SU-DHL-6 (cell line): ENCODE results near the gene CXorf65.

Source experiments
- H2AFZ ChIP-seq: fragments of 200-600 bp; sonication (generic); 2 replicates; pipeline ENCODE4 v1.6.1; 2014; ENCODE audit warnings: low read depth, mild to moderate bottlenecking, moderate library complexity, mixed read lengths, antibody characterized with exemption, low read length; ENCODE audit not compliant: severe bottlenecking
- H3F3A ChIP-seq: fragments of 200-600 bp; shearing (Covaris generic); 2 replicates; pipeline ENCODE4 v1.6.0; 2016; ENCODE audit warnings: antibody characterized with exemption, mild to moderate bottlenecking; ENCODE audit not compliant: insufficient read depth
- H3K27ac ChIP-seq: fragments of 200-600 bp; sonication (generic); 2 replicates; pipeline ENCODE4 v1.5.1; 2016; ENCODE audit warnings: low read depth, mild to moderate bottlenecking, low read length, moderate library complexity, mixed read lengths
- H3K27me3 ChIP-seq: fragments of 200-600 bp; sonication (generic), shearing (Covaris generic); 2 replicates; pipeline ENCODE4 v1.6.0; 2014; ENCODE audit warnings: mild to moderate bottlenecking, low read length
- H3K36me3 ChIP-seq: fragments of 200-600 bp; sonication (generic); 2 replicates; pipeline ENCODE4 v1.6.1; 2014; ENCODE audit warnings: mild to moderate bottlenecking, low read length, mixed read lengths
- H3K4me2 ChIP-seq: fragments of 300-600, 200-600 bp; shearing (Covaris generic), sonication (generic); 2 replicates; pipeline ENCODE4 v1.6.0; 2014; ENCODE audit warnings: low read length, low read depth, mild to moderate bottlenecking; ENCODE audit not compliant: poor library complexity, severe bottlenecking
- H3K4me3 ChIP-seq: fragments of 200-600 bp; sonication (generic); 2 replicates; pipeline ENCODE4 v1.5.1; 2014; ENCODE audit warnings: antibody characterized with exemption, low read length, mild to moderate bottlenecking, mixed read lengths; ENCODE audit not compliant: insufficient read depth, poor library complexity, severe bottlenecking
- H3K79me2 ChIP-seq: fragments of 200-600 bp; sonication (generic); 2 replicates; pipeline ENCODE4 v1.6.1; 2014; ENCODE audit warnings: mild to moderate bottlenecking, low read length, moderate library complexity; ENCODE audit not compliant: insufficient read depth
- H3K9ac ChIP-seq: fragments of 200-600 bp; sonication (generic); 2 replicates; pipeline ENCODE4 v1.7.0; 2014; ENCODE audit warnings: mild to moderate bottlenecking, low read length
- H3K9me2 ChIP-seq: fragments of 200-600 bp; sonication (generic); replicated peaks from 2 replicates; pipeline ENCODE4 v1.6.1; 2014; ENCODE audit warnings: low read length; ENCODE audit not compliant: insufficient read depth
- H3K9me3 ChIP-seq: fragments of 200-600 bp; sonication (generic); 2 replicates; pipeline ENCODE4 v1.6.1; 2014; ENCODE audit warnings: low read length, mixed read lengths; ENCODE audit not compliant: insufficient read depth
- H4K20me1 ChIP-seq: fragments of 200-600 bp; sonication (generic); 2 replicates; pipeline ENCODE4 v1.6.1; 2014; ENCODE audit warnings: low read depth, mild to moderate bottlenecking, antibody characterized with exemption, low read length, moderate library complexity, mixed read lengths
- CTCF ChIP-seq: fragments of 200-600 bp; sonication (generic); IDR thresholded peaks from one replicate; pipeline ENCODE4 v1.5.1; 2017; ENCODE audit warnings: antibody characterized with exemption, mild to moderate bottlenecking, low read length, moderate library complexity; ENCODE audit not compliant: insufficient read depth, poor library complexity, severe bottlenecking
- EZH2phosphoT487 ChIP-seq: fragments of 200-600 bp; sonication (generic), shearing (Covaris generic); conservative IDR thresholded peaks from 2 replicates; pipeline ENCODE4 v1.6.1; 2018; ENCODE audit warnings: mild to moderate bottlenecking, antibody characterized with exemption, low read length, moderate library complexity, mixed read lengths

CXorf65 gene

GRCh38 chrX:71148278-71148663 is 41.7 kb upstream of the CXorf65 start:
- H2AFZ ChIP-seq, result no peak overlapping the region
- H3K4me2 ChIP-seq, result no peak overlapping the region
- H3K4me3 ChIP-seq, result no peak overlapping the region
- no peaks in the 10 kb centered on the region for H3K9me2 ChIP-seq
- H3K9ac ChIP-seq, result no peak overlapping the region
- no peaks in the 10 kb centered on the region for H3K9me3 ChIP-seq
- H3F3A ChIP-seq, result no peaks in the 10 kb centered on the region
- H3K36me3 ChIP-seq, result no peaks in the 10 kb centered on the region
- no peak overlapping the region for H3K27ac ChIP-seq
- H4K20me1 ChIP-seq, result no peaks in the 10 kb centered on the region
- H3K79me2 ChIP-seq, result no peaks in the 10 kb centered on the region
- TF ChIP-seq EZH2phosphoT487 (no peak), CTCF (no peak)
- no peaks in the 10 kb centered on the region for H3K27me3 ChIP-seq

- Histone ChIP-seq H3K4me2 (no peak overlapping the region), H3K36me3 (no peaks in the 10 kb centered on the region), H2AFZ (no peak overlapping the region), H3K4me3 (no peak overlapping the region), H3K79me2 (no peaks in the 10 kb centered on the region), H3K27me3 (no peaks in the 10 kb centered on the region), H3K9me2 (no peaks in the 10 kb centered on the region), H3F3A (no peaks in the 10 kb centered on the region), H3K9me3 (no peaks in the 10 kb centered on the region), H4K20me1 (no peaks in the 10 kb centered on the region), H3K9ac (no peak overlapping the region), H3K27ac (no peak overlapping the region)
- TF ChIP-seq CTCF (no peak), EZH2phosphoT487 (no peak)
Measured at GRCh38 chrX:71147496-71148277, 41.1 kb upstream of the CXorf65 start.

GRCh38 chrX:71144651-71145050 is 38.1 kb upstream of the CXorf65 start, which contains the start of gene NLGN3:
Gene NLGN3, plus strand, starts transcription at chrX:71144841. Its CDS starts 2,909 bp downstream, at chrX:71147750.
- H3K9ac ChIP-seq, result no peak within 1 kb of the TSS
- H3K27me3 ChIP-seq, result no peaks in the 10 kb centered on the region
- TF ChIP-seq EZH2phosphoT487, result no peak
- no peak for TF ChIP-seq CTCF
- H3K36me3 ChIP-seq, result no peaks in the 10 kb centered on the region
- H3K27ac ChIP-seq, result no peak within 1 kb of the TSS
- no peak within 1 kb of the TSS for H2AFZ ChIP-seq
- no peaks in the 10 kb centered on the region for H3K79me2 ChIP-seq
- no peaks in the 10 kb centered on the region for H3K9me2 ChIP-seq
- no peak within 1 kb of the TSS for H3K4me3 ChIP-seq
- no peaks in the 10 kb centered on the region for H4K20me1 ChIP-seq
- H3F3A ChIP-seq, result no peaks in the 10 kb centered on the region
- H3K4me2 ChIP-seq, result no peak within 1 kb of the TSS
- H3K9me3 ChIP-seq, result no peaks in the 10 kb centered on the region
